ENCODE measurements around the gene KRTAP6-2. TPM values are rescaled to one million over a fixed set of nuclear protein-coding genes. Genes with fewer than 3 reads are reported as not detected.

KRTAP6-2 gene
- total and polyA plus RNA-seq, 2 of the 8 experiments (the other 6 are each of a cell fraction or from before 2014, with no cell fraction given): not detected

DNA sequence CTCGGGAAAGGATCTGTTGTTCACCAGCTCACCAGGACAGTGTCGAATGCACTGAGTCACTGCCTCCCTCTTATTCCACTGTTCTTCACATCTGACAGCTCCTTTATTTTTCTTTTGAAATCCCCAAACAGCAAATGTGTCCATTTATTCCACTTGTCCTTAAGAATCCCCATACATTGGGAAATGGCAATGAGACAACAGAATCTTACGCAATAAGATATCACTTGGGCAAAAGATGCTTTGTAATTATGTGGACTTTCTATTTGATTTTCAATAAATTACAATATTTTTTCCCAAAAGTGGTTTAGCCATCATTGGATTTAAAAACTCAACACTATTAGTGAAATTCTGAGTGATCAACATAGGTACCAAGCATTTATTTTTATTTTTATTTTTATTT is 40.0 kb upstream of the KRTAP6-2 start:
- Histone ChIP-seq H2BK12ac (ENCODE audit: low read depth, low read length) (no peak overlapping the region), H3K36me3 (ENCODE audit: control insufficient read depth in 2 of 4, insufficient read depth in 4 of 4, low read length in 3 of 4) (no peaks in the 10 kb centered on the region), H3K79me2 (ENCODE audit: control insufficient read depth in 1 of 2, insufficient read depth in 2 of 2, low read length in 2 of 2) (no peaks in the 10 kb centered on the region), H3K56ac (replicated peaks; ENCODE audit: insufficient read length, low read depth, low read length) (no peak overlapping the region), H3K9ac (replicated peaks in 1 of 4; ENCODE audit: extremely low read depth in 1 of 4, low read depth in 3 of 4, low read length in 3 of 4) (no peak overlapping the region), H4K20me1 (replicated peaks in 1 of 2; ENCODE audit: control insufficient read depth in 1 of 2, insufficient read depth in 2 of 2, low read length in 2 of 2) (no peaks in the 10 kb centered on the region), H2BK5ac (ENCODE audit: low read depth, low read length) (no peak overlapping the region), H2BK20ac (ENCODE audit: low read length) (no peak overlapping the region), H2BK15ac (ENCODE audit: low read length) (no peak overlapping the region), H3K4me3 (ENCODE audit: extremely low read depth in 1 of 4, insufficient read depth in 2 of 4, low read depth in 3 of 4, low read length in 4 of 4) (no peak overlapping the region), H2BK120ac (replicated peaks; ENCODE audit: low read depth, low read length) (no peak overlapping the region), H3K4me2 (ENCODE audit: insufficient read depth in 1 of 2, low read depth in 2 of 2, low read length in 2 of 2) (no peak overlapping the region), H3K9me3 (ENCODE audit: insufficient read depth in 2 of 2, low read depth in 1 of 2, low read length in 1 of 2) (peaks cover 0 to 3% of the 10 kb centered on the region in 2 experiments; a peak in 1 of 4 replicates), H3K23me2 (ENCODE audit: low read depth, low read length) (no peaks in the 10 kb centered on the region), H3K23ac (ENCODE audit: insufficient read length) (no peak overlapping the region), H4K91ac (replicated peaks; ENCODE audit: insufficient read length, low read length) (no peak overlapping the region), H3K27ac (ENCODE audit: low read depth, low read length) (no peak overlapping the region), H2AFZ (ENCODE audit: low read length) (no peak overlapping the region), H3K4me1 (replicated peaks in 1 of 4; ENCODE audit: control insufficient read depth in 3 of 4, insufficient read depth in 4 of 4, low read length in 3 of 4) (no peaks in the 10 kb centered on the region), H4K5ac (ENCODE audit: insufficient read length, low read depth, low read length) (no peak overlapping the region), H3K18ac (ENCODE audit: extremely low read depth, low read length) (no peak overlapping the region), H2AK5ac (ENCODE audit: low read depth, low read length) (no peak overlapping the region), H3K27me3 (replicated peaks in 1 of 4; ENCODE audit: control insufficient read depth in 3 of 4, extremely low read depth in 1 of 4, insufficient read depth in 3 of 4, low read length in 3 of 4) (no peaks in the 10 kb centered on the region), H4K8ac (ENCODE audit: extremely low read depth, insufficient read depth, low read length) (no peak overlapping the region), H3K14ac (ENCODE audit: insufficient read length) (no peak overlapping the region), H3K4ac (replicated peaks; ENCODE audit: insufficient read length, low read depth, low read length) (no peak overlapping the region), H3K79me1 (ENCODE audit: low read depth, low read length) (no peaks in the 10 kb centered on the region)
- FAIRE-seq (no peak), DNase-seq (ENCODE audit: low read depth in 1 of 2, low spot score in 2 of 2) (no peak)
- ChIA-PET CTCF (ENCODE audit: partially characterized antibody) (no interaction called here), POLR2A (ENCODE audit: partially characterized antibody) (no interaction called here)
- TF ChIP-seq JUND (IDR thresholded peaks at IDR 0.05; ENCODE audit: low read length) (no peak), GABPA (IDR thresholded peaks at IDR 0.05; ENCODE audit: borderline replicate concordance, insufficient read depth, low read length) (no peak), CEBPB (IDR thresholded peaks at IDR 0.05; ENCODE audit: low read depth, low read length) (peak; percentile 51; the same call in 1 of the 2 replicates), TAF1 (IDR thresholded peaks at IDR 0.05; ENCODE audit: low read depth, low read length) (no peak), HDAC2 (IDR thresholded peaks at IDR 0.05; ENCODE audit: borderline replicate concordance in 1 of 2, low read depth in 2 of 2, low read length in 2 of 2) (no peak), ASH2L (IDR thresholded peaks at IDR 0.05; ENCODE audit: low read length) (no peak)
- TF ChIP-seq, protein P1, sequence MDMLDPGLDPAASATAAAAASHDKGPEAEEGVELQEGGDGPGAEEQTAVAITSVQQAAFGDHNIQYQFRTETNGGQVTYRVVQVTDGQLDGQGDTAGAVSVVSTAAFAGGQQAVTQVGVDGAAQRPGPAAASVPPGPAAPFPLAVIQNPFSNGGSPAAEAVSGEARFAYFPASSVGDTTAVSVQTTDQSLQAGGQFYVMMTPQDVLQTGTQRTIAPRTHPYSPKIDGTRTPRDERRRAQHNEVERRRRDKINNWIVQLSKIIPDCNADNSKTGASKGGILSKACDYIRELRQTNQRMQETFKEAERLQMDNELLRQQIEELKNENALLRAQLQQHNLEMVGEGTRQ (IDR thresholded peaks at IDR 0.05; ENCODE audit: low read length): no peak
- TF ChIP-seq, protein P2, sequence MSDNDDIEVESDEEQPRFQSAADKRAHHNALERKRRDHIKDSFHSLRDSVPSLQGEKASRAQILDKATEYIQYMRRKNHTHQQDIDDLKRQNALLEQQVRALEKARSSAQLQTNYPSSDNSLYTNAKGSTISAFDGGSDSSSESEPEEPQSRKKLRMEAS (IDR thresholded peaks at IDR 0.05): no peak
- WGBS, 2 experiments (ENCODE audit: extremely low coverage in 1 of 2, insufficient coverage in 1 of 2, insufficient read length in 1 of 2, insufficient replicate concordance in 2 of 2, low coverage in 1 of 2, low lambda C conversion rate in 2 of 2, missing lambda C conversion rate in 1 of 2): 95% methylated on average over 3 of the region's 3 CpGs; no CpG with 5 or more reads in 1 of the 2 experiments
